ENCODE results near the gene RAPGEFL1.
"Not testable (repeated sequence)": the region's sequence is repeated elsewhere in the genome, so short reads cannot be mapped to it uniquely, and the experiment has no call there.

- not testable (repeated sequence) for TF ChIP-seq POLR2A (IDR thresholded peaks at IDR 0.05; ENCODE audit: low read length); GATA1 (IDR thresholded peaks at IDR 0.05; ENCODE audit: low read depth, low read length)
Measured at GRCh38 chr17:40231928-40232327, 54.7 kb downstream of the RAPGEFL1 start.

Measured in erythroblast (primary cell).